HL-60 (cell line): Measurements from ENCODE around the gene LMBRD1.

ENCODE experiments used
- DNase-seq, 2 experiments: peaks; one replicate each; pipeline ENCODE4 v3.0.0-alpha.2; 2010 to 2020; ENCODE audit warnings: low read depth in 1 of 2, low spot score in 1 of 2
- H3K27ac ChIP-seq: fragments of 250-450 bp; sonication (Bioruptor Pico); replicated peaks from 2 replicates; pipeline ENCODE4 v1.5.1; 2020; ENCODE audit warnings: mild to moderate bottlenecking, moderate library complexity
- H3K27me3 ChIP-seq: fragments of 250-450 bp; sonication (Bioruptor Pico); 2 replicates; pipeline ENCODE4 v1.5.1; 2021; ENCODE audit warnings: mild to moderate bottlenecking, moderate library complexity; ENCODE audit not compliant: insufficient read depth, poor library complexity, severe bottlenecking
- H3K4me3 ChIP-seq: replicated peaks from 2 replicates; pipeline ENCODE4 v1.5.1; 2011; ENCODE audit warnings: mild to moderate bottlenecking, control low read depth, low read length; ENCODE audit not compliant: insufficient read depth
- CTCF ChIP-seq: IDR thresholded peaks from one replicate; pipeline ENCODE4 v1.5.1; 2011; ENCODE audit warnings: low read length, control low read depth, inconsistent platforms; ENCODE audit not compliant: insufficient read depth
- GABPA ChIP-seq: IDR thresholded peaks from 2 replicates; pipeline ENCODE4 v1.6.1; 2012; ENCODE audit warnings: low read depth
- POLR2AphosphoS5 ChIP-seq: IDR thresholded peaks from 2 replicates; pipeline ENCODE4 v1.6.1; 2012; ENCODE audit warnings: low read depth
- REST ChIP-seq: IDR thresholded peaks from 2 replicates; pipeline ENCODE4 v1.6.1; 2012; ENCODE audit warnings: low read depth; ENCODE audit not compliant: insufficient replicate concordance
- SPI1 ChIP-seq: IDR thresholded peaks from 2 replicates; pipeline ENCODE4 v1.6.1; 2012; ENCODE audit warnings: low read depth, mild to moderate bottlenecking, borderline replicate concordance

Gene LMBRD1

DNA sequence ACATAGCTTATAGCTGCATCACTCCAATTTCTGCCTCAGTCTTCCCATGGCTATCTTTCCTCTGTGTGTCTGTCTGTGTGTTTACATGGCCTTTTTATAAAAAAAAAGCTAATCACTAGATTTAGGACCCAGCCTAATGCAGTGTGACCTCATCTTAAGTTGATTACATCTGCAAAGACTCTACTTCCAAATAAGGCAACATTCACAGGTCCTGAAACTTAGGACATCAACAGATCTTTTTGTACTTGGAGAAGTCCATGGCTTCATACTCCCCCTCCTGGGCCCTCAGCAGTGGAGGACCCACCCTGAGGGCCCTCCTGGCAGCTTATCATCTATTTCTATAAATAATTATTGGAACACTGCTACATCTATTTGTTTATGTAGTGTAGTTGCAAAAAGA is 146.1 kb downstream of the LMBRD1 start:
- H3K4me3 ChIP-seq = no peak overlapping the region
- H3K27ac ChIP-seq = no peak overlapping the region
- no peaks in the 10 kb centered on the region for H3K27me3 ChIP-seq
- DNase-seq = no peak
- TF ChIP-seq CTCF (no peak), SPI1 (no peak), REST (no peak), POLR2AphosphoS5 (no peak), GABPA (no peak)

DNA sequence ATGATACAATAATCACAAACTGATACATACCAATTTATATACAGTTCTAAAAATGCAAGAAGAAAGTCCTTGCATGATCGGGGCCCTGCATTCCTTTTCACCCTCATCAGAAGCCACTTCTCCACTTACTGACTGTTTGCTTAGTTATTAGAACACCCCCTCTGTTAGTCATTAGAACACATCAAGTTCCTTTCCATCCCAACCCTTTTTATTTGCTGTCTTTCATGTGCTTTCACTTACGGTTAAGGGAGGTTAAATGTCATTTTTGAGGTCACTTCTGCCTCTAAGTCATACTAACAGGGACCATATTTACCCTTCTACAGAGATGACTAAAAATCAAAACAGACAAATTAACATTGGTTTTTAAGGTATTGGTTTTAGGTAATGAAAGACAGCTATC is 149.1 kb downstream of the LMBRD1 start:
- Histone ChIP-seq H3K27ac (no peak overlapping the region), H3K4me3 (no peak overlapping the region), H3K27me3 (no peaks in the 10 kb centered on the region)
- DNase-seq = no peak
- TF ChIP-seq GABPA = no peak
- no peak for TF ChIP-seq SPI1
- TF ChIP-seq REST = no peak
- no peak for TF ChIP-seq CTCF
- no peak for TF ChIP-seq POLR2AphosphoS5

- TF ChIP-seq REST (no peak), SPI1 (no peak), POLR2AphosphoS5 (no peak), GABPA (no peak), CTCF (no peak)
- Histone ChIP-seq H3K4me3 (no peak overlapping the region), H3K27ac (no peak overlapping the region), H3K27me3 (peaks cover 2% of the 10 kb centered on the region)
- no peak for DNase-seq
Measured at GRCh38 chr6:69643688-69644087, 153.1 kb downstream of the LMBRD1 start.
